Activated CD4-positive, alpha-beta T cell treated with anti-CD3 and anti-CD28 coated beads, Interleukin-2, amount 50 U/mL, for 48 hours (primary cell): ENCODE measurements around the gene RNF214.
"Not testable (repeated sequence)": the region's sequence is repeated elsewhere in the genome, so short reads cannot be mapped to it uniquely, and the experiment has no call there.

ENCODE experiments used
- DNase-seq, 2 experiments: peaks; one replicate each; pipeline ENCODE4 v3.0.0-alpha.2; 2020

RNF214 gene

DNA sequence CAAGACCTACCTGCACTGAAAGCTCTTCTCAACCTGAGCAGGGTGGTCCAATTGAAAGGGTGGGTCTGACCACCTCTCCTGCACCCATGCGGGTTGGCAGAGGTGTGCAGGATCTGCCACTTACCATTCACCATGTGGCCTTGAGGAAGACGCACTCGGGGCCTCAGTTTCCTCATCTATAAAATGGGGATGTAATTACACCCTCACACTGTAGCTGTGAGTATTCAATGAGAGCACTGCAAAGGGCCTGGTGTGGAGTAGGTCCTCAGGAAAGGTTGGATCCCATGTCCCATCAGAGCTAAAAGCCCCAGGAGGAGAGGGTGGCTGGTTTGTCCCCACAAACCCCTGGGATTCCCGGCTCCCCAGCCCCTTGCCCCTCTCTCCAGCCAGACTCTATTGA lies 33.9 kb upstream of the RNF214 start:
- no peak for DNase-seq

DNA sequence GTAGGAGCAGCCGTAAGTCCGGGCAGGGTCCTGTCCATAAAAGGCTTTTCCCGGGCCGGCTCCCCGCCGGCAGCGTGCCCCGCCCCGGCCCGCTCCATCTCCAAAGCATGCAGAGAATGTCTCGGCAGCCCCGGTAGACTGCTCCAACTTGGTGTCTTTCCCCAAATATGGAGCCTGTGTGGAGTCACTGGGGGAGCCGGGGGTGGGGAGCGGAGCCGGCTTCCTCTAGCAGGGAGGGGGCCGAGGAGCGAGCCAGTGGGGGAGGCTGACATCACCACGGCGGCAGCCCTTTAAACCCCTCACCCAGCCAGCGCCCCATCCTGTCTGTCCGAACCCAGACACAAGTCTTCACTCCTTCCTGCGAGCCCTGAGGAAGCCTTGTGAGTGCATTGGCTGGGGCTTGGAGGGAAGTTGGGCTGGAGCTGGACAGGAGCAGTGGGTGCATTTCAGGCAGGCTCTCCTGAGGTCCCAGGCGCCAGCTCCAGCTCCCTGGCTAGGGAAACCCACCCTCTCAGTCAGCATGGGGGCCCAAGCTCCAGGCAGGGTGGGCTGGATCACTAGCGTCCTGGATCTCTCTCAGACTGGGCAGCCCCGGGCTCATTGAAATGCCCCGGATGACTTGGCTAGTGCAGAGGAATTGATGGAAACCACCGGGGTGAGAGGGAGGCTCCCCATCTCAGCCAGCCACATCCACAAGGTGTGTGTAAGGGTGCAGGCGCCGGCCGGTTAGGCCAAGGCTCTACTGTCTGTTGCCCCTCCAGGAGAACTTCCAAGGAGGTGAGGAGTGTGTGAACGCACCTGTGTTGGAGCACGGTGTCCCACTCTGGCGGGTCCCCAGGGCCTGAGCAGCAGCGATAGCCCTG lies 33.2 kb upstream of the RNF214 start, which contains the start of gene TAGLN:
TAGLN (plus strand) TSS at position 318 of the 863 bp plus-strand sequence. CDS start 3,644 bp downstream, outside the sequence.
- DNase-seq, result no peak

GRCh38 chr11:117199916-117200812 lies 32.3 kb upstream of the RNF214 start:
- no peak for DNase-seq

DNA sequence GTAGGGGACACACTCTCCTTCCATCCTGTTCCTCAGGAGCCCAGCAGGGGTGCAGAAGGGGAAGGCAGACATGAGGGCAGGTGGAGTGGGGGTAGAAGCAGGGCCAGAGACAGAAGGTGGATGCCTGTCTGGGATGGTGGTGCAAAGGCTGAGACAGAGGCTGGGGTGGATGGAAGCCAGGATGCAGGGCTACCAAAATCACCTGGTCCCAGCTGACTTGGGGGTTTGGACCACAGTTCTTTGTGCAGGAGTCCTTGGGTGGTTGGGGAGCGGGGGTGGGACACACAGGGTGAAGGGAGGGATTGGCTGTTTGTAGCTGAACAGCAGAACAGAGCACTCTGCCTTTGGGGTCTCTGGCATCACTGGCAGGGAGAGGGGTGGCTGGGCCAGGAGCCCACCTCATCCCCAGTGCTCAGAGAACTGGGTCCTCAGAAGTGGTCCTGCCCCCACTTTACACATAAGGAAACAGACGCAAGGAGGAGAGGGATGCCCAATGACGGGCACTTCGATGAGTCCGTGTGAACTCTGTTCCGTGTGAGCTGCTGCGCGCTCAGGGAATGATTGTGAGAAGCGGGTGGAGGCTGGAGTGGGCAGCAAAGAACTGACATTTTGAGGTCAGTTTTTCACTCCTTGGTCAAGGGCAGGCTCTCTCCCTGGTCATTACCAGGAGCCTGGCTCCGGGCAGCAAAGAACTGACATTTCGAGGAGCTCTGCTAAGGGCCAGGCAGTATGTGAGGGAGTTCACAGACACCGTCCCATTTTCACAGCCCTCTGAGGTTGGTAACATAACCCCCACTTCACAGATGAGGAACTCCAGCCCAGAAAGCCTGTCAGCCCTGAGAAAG lies 31.4 kb upstream of the RNF214 start:
- no peak for DNase-seq

GRCh38 chr11:117201658-117202305 lies 30.7 kb upstream of the RNF214 start:
- no peak for DNase-seq

GRCh38 chr11:117202386-117203068 lies 29.9 kb upstream of the RNF214 start:
- DNase-seq, result no peak

- no peak for DNase-seq
Measured at GRCh38 chr11:117203069-117203407, 29.4 kb upstream of the RNF214 start.

GRCh38 chr11:117204283-117205080 lies 28.0 kb upstream of the RNF214 start:
- DNase-seq, result no peak

DNA sequence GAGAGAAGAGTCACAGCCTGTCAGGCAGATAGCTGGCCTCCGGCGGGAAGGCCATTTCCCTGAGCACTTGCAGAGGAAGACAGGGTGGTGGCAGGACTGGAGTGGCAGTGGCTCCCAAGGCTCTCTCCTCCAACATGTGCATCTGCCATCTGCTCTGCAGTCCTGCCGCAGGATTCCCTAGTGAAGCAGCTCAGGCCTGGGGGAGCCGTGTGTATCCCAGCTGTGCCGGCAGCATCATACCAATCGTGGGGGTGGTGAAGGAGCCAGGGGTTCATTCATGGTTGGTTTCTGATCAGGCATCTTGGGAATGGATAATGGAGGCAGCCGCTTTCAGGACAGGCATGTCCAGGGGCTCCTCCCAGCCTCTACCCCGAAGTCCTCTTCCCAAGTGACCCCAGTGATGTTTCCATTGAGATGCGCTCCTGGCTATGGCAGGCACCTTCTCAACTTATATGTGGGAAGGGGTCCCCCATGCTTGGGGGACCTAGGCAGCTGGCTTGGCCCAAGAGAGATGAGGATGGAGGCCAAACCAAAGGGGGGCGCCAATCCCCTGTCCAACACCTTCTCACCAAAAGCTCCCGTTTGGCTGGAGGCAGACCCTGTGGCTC lies 27.2 kb upstream of the RNF214 start:
- DNase-seq, result no peak

DNA sequence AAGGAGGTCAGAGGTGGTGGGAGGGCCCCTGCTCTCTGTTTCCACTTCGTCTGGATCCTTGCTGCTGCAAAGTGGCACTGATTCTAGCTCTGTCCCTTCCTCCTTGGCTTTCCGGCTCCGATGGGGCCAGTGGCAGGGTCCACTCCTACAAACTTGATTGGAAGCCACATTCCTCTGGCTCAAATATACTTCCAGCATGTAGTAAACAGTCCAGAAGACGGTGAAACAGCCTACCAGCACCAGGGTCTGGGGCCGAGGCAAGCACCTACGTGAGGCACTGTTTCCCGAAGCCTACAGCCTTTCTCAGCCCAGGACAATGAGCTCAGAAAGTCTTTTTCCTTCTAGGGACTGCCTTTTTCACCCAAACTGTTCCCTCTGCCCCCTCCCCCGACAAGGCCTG lies 26.4 kb upstream of the RNF214 start:
- DNase-seq, result not testable (repeated sequence)

DNA sequence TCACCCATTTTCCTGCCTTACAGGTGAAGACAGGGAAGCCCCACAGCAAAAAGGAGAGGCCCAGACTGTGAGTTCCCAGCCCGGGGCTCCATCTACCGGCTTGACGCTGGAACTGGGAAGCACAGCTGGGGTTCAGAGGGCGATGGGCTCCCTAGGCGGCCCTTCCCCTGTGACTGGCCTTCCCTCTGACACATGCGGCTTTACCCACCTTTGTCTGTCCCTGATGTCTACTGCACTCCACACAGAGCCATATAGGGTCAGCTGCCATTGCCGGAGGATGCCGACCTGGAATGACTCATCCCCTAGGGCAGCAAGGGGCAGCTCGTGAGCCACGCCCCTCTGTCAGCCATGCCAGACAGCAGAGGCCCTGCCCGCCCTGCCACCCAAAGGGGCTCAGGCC lies 25.6 kb upstream of the RNF214 start:
- DNase-seq, result not testable (repeated sequence)

DNA sequence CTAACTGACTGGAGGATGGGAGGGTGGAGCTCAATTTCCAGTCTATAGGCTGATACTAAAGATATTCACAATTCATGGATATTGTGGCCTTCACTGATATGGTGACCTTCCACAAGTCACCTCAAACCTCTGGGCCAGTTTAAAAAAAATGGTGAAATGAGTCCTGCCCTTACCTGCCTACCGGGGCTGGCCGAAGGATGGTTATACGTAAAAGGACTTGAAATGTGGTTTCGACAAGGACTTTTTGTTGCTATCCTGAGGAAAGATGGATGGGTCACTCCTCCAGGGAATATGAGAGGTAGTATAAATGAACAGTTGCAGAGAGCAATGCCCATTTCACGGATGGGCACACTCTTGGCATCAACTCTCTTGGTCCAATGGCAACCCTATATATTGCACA lies 25.0 kb upstream of the RNF214 start:
- DNase-seq, result not testable (repeated sequence)

- DNase-seq, result peak in 1 of 2 experiments; percentile 23
Measured at GRCh38 chr11:117208710-117209109, 23.8 kb upstream of the RNF214 start.

DNA sequence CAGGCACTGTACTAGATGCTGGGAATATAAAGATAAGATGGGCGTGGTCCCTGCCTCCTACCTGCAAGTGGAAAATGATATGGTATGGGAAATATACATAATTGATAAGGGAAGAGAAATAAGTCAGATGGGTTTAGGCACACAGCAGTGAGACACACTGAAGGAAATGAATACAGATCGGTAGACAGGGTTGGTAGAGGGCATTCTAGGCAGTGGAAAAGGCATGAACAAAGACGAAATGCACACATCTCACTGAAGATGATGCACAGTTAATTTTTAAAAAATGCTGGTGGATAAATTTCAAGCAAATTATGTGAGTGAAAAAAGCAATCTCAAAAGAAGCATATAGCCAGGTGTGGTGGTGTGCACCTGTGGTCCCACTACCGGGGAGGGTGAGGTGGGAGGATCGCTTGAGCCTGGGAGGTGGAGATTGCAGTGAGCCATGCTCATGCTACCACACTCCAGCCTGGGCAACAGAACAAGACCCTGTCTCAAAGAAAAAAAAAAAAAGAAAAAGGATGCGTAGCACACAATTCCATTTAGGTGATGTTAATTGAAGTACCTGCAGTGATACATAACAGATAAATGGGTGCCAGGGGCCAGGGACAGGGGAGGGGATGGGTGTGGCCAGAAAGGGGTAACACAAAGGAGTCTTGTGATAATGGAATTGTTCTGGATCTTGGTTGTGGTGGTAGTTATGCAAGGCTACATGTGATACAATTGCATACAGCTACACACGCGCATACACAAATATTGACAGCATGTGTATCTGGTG lies 22.9 kb upstream of the RNF214 start:
- not testable (repeated sequence) for DNase-seq

- no peak for DNase-seq
Measured at GRCh38 chr11:117210620-117211019, 21.9 kb upstream of the RNF214 start.

DNA sequence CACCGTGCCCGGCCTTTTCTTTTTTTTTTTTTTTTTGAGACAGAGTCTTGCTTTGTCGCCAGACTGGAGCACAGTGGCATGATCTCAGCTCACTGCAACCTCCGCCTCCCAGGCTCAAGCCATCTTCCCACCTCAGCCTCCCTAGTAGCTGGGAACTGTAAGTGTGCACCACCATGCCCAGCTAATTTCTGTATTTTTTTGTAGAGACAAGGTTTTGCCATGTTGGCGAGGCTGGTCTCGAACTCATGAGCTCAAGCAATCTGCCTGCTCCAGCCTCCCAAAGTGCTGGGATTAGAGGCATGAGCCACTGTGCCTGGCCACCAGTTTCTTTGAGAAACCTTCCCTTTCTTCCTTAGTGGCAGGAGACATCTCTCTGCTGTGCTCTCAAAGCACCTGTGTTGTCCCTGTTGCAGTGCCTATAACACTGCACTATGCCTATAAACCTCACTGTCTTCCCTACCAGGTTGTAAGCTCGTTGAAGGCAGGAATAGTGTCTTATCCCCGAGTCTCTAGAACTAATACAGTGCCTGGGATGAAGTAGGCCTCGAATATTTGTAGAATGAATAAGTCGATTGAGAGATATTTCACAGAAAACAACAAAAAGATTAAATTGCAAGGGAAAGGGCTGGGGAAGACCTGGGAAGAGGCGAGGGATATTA lies 19.6 kb upstream of the RNF214 start:
- no peak for DNase-seq

DNA sequence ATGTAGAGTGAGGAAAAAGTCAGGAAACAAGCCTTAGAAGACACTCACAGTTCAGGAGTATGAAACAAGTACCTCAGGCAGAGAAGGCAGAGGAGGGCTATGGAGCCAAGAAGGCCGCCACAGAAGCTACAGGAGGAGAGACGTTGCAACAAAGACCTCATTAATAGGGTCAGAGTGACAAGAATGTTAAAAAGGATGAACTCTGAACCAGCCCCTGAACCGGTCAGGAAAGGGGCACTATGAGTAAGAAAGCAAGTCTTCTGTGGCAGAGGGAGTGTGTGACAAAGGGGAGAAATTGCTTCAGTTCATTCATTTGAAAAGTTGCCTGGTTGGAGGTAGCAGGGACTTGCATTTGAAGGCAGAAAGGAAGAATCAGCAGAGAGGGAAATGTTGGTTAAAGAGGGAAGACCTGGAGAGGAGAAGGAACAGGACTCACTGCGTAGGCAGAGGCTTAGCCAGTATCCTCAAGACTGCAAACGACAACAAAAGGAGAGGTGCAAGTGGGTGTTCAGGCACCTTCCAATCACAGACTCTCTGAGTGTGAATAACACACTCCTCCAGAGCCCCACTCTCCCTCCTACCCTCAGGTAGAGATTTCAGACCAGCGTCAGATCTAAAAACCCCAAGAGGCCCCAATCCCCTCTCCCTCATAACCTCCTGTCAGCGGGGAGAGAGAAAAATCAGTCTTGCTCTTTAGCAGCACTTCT lies 17.9 kb upstream of the RNF214 start:
- DNase-seq, result no peak
